WERI-Rb-1 (cell line): ENCODE results near the gene IRF5.
"Not testable (repeated sequence)": the region's sequence is repeated elsewhere in the genome, so short reads cannot be mapped to it uniquely, and the experiment has no call there.

ENCODE experiments used
- DNase-seq: peaks from one replicate; pipeline ENCODE4 v3.0.0-alpha.2; 2020
- H3K27ac ChIP-seq: fragments of 250-450 bp; sonication (Bioruptor Pico); 2 replicates; pipeline ENCODE4 v1.5.1; 2020; ENCODE audit warnings: mild to moderate bottlenecking, moderate library complexity
- H3K27me3 ChIP-seq: fragments of 250-450 bp; sonication (Bioruptor Pico); 2 replicates; pipeline ENCODE4 v1.5.1; 2021; ENCODE audit warnings: mild to moderate bottlenecking, low read depth, moderate library complexity; ENCODE audit not compliant: insufficient read depth, severe bottlenecking
- H3K36me3 ChIP-seq: fragments of 250-450 bp; sonication (Bioruptor Pico); 2 replicates; pipeline ENCODE4 v1.5.1; 2020; ENCODE audit warnings: mild to moderate bottlenecking, moderate library complexity
- H3K4me3 ChIP-seq: 2 replicates; pipeline ENCODE4 v1.5.1; 2011; ENCODE audit warnings: low read depth, mild to moderate bottlenecking, control low read depth, low read length
- H3K9me3 ChIP-seq: fragments of 250-450 bp; sonication (Bioruptor Pico); 2 replicates; pipeline ENCODE4 v1.5.1; 2021; ENCODE audit warnings: mild to moderate bottlenecking, moderate library complexity; ENCODE audit not compliant: severe bottlenecking
- CTCF ChIP-seq: IDR thresholded peaks from 2 replicates; pipeline ENCODE4 v1.5.1; 2011; ENCODE audit warnings: low read depth, mild to moderate bottlenecking, control low read depth, inconsistent platforms, low read length

Gene IRF5

GRCh38 chr7:128909625-128910568 is 27.8 kb upstream of the IRF5 start:
- Histone ChIP-seq H3K9me3 (no peaks in the 10 kb centered on the region), H3K4me3 (no peak overlapping the region)
- no peak for DNase-seq

GRCh38 chr7:128910569-128910945 is 27.2 kb upstream of the IRF5 start, which contains the start of gene KCP:
Gene KCP, minus strand, starts transcription at chr7:128910709. Its CDS starts 33 bp downstream, at chr7:128910676.
- Histone ChIP-seq H3K27me3 (no peaks in the 10 kb centered on the region), H3K4me3 (no peak within 1 kb of the TSS), H3K36me3 (no peaks in the 10 kb centered on the region), H3K27ac (peak within 1 kb of the TSS; percentile 32), H3K9me3 (no peaks in the 10 kb centered on the region)
- no peak for TF ChIP-seq CTCF
- no peak for DNase-seq

More at GRCh38 chr7:128909625-128910568, 27.8 kb upstream of the IRF5 start:
- H3K36me3 ChIP-seq: no peaks in the 10 kb centered on the region
- no peak for TF ChIP-seq CTCF
- H3K27ac ChIP-seq: no peak overlapping the region
- no peaks in the 10 kb centered on the region for H3K27me3 ChIP-seq

- peak overlapping the region; percentile 32 for H3K27ac ChIP-seq
- no peaks in the 10 kb centered on the region for H3K36me3 ChIP-seq
- H3K4me3 ChIP-seq: no peak overlapping the region
- peak; percentile 72 for DNase-seq
- no peaks in the 10 kb centered on the region for H3K9me3 ChIP-seq
- TF ChIP-seq CTCF: no peak
- H3K27me3 ChIP-seq: no peaks in the 10 kb centered on the region
Measured at GRCh38 chr7:128911423-128912031, 26.2 kb upstream of the IRF5 start.

- H3K27me3 ChIP-seq: no peaks in the 10 kb centered on the region
- no peaks in the 10 kb centered on the region for H3K36me3 ChIP-seq
- no peaks in the 10 kb centered on the region for H3K9me3 ChIP-seq
- no peak overlapping the region for H3K27ac ChIP-seq
- TF ChIP-seq CTCF: no peak
- no peak for DNase-seq
- H3K4me3 ChIP-seq: no peak overlapping the region
Measured at GRCh38 chr7:128912281-128912680, 25.4 kb upstream of the IRF5 start.

GRCh38 chr7:128912709-128913495 is 24.8 kb upstream of the IRF5 start:
- not testable (repeated sequence) for H3K27ac ChIP-seq, DNase-seq, H3K9me3 ChIP-seq, H3K4me3 ChIP-seq, H3K36me3 ChIP-seq, H3K27me3 ChIP-seq
